ENCODE data around the gene MACROD1.

MACROD1 gene

DNA sequence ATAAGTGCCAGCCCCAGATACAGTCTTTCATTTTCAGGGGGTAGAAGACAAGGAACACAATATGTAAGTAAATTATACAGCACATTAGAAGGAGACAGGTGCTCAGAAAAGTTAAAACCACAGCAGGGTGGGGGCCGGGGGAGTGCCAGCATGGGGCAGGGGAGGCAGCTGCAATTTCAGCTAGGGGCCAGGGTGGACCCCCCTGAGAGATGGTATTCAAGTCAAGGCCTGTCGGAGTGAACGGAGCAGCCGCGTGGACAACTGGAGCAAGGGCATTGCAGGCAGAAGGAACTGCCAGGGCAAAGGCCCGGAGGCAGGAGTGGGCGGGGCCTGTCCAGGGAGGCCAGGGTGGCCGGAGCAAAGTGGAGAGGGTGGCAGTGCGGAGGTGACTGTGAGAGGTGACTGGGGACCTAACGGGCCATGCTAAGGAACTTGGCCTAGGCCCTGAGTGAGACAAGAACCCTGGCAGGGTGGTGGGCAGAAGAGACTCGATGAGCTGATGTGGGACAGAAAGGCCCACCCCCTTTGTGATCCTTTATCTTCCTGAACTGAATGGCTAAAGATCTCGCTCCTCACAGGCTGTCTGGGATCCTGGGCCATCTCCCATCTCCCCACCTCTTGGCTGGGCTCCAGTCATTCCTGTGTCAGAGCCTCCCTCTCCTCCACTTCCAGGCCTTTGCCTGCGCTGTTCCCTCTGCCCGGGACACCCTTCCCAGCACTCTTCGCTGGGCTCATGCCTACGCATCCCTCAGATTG is 152.6 kb downstream of the MACROD1 start:
- H3K4me1 ChIP-seq (ENCODE audit: control insufficient read depth, low read depth, low read length): no peaks in the 10 kb centered on the region
- H3K9ac ChIP-seq (ENCODE audit: low read length): no peak overlapping the region
- no peak overlapping the region for H3K4me3 ChIP-seq (ENCODE audit: low read length)
- no peaks in the 10 kb centered on the region for H3K36me3 ChIP-seq (ENCODE audit: control insufficient read depth, low read depth, low read length)
- no peak overlapping the region for H3K27ac ChIP-seq (ENCODE audit: low read length)
- H3K27me3 ChIP-seq (ENCODE audit: control insufficient read depth, insufficient read depth, low read length): peaks cover 51% of the 10 kb centered on the region
- H3K9me3 ChIP-seq (ENCODE audit: control insufficient read depth, low read depth, low read length): no peaks in the 10 kb centered on the region

DNA sequence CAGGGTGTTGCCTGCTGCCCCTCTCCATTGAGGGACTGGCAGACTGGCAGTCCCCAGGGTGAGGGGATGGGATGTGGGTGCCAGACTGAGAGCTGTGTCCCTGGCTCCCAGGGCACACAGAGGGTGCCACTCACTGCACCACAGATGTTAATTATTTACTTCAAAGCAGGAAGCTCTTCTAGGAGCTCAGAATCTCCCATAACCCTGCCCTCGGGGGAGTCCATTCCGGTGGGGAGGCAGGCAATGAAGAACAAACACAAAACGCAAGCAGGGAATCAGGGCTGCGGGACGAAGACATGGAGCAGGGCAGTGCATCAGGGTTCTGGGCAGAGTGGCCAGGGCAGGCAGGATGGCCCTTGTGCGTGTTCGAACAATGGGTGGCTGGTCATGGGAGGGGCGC is 154.5 kb downstream of the MACROD1 start:
- H3K4me3 ChIP-seq (ENCODE audit: low read length): no peak overlapping the region
- no peaks in the 10 kb centered on the region for H3K9me3 ChIP-seq (ENCODE audit: control insufficient read depth, low read depth, low read length)
- H3K4me1 ChIP-seq (ENCODE audit: control insufficient read depth, low read depth, low read length): no peaks in the 10 kb centered on the region
- H3K9ac ChIP-seq (ENCODE audit: low read length): no peak overlapping the region
- no peaks in the 10 kb centered on the region for H3K36me3 ChIP-seq (ENCODE audit: control insufficient read depth, low read depth, low read length)
- peaks cover 71% of the 10 kb centered on the region for H3K27me3 ChIP-seq (ENCODE audit: control insufficient read depth, insufficient read depth, low read length)
- H3K27ac ChIP-seq (ENCODE audit: low read length): no peak overlapping the region

DNA sequence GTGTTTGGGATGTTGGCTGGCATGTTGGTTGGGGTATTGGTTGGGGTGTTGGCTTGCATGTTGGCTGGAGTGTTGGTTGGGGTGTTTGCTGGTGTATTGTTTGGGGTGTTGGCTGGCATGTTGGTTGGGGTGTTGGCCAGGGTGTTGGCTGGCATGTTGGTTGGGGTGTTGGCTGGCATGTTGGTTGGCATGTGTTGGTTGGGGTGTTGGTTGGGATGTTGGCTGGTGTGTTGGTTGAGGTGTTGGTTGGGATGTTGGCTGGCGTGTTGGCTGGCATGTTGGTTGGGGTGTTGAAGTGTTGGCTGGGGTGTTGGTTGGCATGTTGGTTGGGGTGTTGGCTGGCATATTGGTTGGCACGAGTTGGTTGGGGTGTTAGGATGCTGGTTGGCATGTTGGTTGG is 155.1 kb downstream of the MACROD1 start:
- Histone ChIP-seq H3K9ac (ENCODE audit: low read length) (no peak overlapping the region), H3K36me3 (ENCODE audit: control insufficient read depth, low read depth, low read length) (no peaks in the 10 kb centered on the region), H3K27me3 (ENCODE audit: control insufficient read depth, insufficient read depth, low read length) (peaks cover 77% of the 10 kb centered on the region), H3K9me3 (ENCODE audit: control insufficient read depth, low read depth, low read length) (no peaks in the 10 kb centered on the region), H3K4me3 (ENCODE audit: low read length) (no peak overlapping the region), H3K27ac (ENCODE audit: low read length) (no peak overlapping the region), H3K4me1 (ENCODE audit: control insufficient read depth, low read depth, low read length) (no peaks in the 10 kb centered on the region)

DNA sequence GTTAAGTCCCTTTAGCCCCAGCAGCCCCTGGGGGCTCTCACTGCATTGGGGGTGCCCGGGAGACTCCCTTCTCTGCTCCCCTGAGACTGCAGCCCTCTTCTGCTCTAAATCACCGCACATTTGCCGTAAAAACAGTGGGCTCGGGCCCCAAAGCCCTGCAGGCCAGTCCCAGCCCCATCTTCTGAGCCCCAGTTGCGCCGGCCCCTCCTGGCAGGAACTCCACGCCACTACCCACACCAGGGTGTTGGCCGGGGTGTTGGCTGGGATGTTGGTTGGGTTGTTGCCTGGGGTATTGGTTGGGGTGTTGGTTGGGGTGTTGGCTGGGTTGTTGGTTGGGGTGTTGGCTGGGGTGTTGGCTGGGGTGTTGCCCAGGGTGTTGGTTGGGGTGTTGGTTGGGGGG is 156.2 kb downstream of the MACROD1 start:
- Histone ChIP-seq H3K27me3 (ENCODE audit: control insufficient read depth, insufficient read depth, low read length) (peaks cover 77% of the 10 kb centered on the region), H3K9me3 (ENCODE audit: control insufficient read depth, low read depth, low read length) (no peaks in the 10 kb centered on the region), H3K4me1 (ENCODE audit: control insufficient read depth, low read depth, low read length) (no peaks in the 10 kb centered on the region), H3K4me3 (ENCODE audit: low read length) (no peak overlapping the region), H3K27ac (ENCODE audit: low read length) (no peak overlapping the region), H3K9ac (ENCODE audit: low read length) (no peak overlapping the region), H3K36me3 (ENCODE audit: control insufficient read depth, low read depth, low read length) (no peaks in the 10 kb centered on the region)

DNA sequence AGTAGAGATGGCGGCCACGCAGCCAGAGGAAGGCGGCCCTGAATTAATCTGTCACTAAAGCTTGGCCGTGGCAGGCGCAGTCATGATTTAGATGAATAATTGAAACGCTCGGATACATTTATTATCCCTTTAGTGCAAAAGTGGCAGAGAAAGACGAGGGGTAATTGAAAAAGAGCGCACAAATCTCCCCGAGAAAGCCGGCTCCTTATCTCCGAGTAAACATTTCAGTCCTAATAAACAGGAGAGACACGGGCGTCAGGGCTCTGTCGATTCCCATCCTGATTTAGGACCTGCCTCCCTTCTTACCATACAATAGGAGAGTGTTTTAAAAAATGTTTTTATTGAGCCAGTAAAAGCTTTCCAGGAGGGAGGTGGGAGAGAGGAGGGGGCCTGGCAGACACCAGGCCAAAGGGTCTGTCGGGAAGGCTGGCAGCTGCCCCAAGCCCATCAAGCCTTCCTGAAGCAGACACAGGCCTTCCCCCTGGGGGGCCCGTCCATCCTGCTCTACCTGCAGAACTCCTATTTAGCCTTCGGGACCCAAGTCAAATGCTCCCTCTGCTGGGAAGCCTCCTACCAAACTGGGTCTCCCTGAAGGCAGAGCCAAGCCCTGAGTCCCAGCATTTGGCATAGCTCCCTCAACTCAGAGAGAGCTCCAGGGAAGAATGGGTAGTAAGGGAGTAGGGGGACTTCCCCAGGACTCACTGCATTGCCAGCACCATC is 156.8 kb downstream of the MACROD1 start:
- peaks cover 77% of the 10 kb centered on the region for H3K27me3 ChIP-seq (ENCODE audit: control insufficient read depth, insufficient read depth, low read length)
- H3K4me1 ChIP-seq (ENCODE audit: control insufficient read depth, low read depth, low read length): no peaks in the 10 kb centered on the region
- no peak overlapping the region for H3K9ac ChIP-seq (ENCODE audit: low read length)

DNA sequence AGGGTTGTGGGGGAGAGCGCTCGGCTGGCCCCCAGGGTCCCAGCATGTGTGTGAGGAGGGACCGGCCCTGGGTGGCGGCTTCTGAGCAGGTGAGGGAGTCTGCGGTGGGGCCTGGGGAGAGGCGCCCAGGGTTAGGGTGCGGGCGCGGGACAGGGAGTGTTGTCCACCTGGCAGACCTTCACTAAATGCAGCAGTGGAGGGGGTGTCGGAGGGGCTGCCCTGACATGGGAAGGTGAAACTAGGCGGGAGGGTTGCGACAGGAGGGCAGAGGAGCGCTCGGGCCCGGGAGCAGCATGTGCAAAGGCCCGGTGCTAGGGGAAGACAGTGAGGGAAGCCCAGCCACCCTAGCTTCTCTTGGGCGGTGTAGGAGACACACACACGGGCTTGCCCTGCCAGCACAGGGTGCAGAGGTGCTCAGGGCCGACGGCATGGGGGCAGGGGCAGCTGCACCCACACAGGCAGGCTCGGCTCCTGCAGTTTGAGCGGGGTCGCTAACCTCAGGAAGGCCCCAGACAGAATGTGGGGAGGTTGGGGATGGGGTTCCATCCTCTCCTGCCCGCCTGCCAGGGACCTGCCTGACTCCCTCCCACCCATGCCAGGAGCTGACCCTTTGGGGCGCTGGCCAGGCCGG is 157.5 kb downstream of the MACROD1 start:
- Histone ChIP-seq H3K9ac (ENCODE audit: low read length) (no peak overlapping the region), H3K27me3 (ENCODE audit: control insufficient read depth, insufficient read depth, low read length) (peaks cover 73% of the 10 kb centered on the region), H3K4me3 (ENCODE audit: low read length) (peak overlapping the region; percentile 47), H3K4me1 (ENCODE audit: control insufficient read depth, low read depth, low read length) (no peaks in the 10 kb centered on the region), H3K27ac (ENCODE audit: low read length) (no peak overlapping the region), H3K9me3 (ENCODE audit: control insufficient read depth, low read depth, low read length) (no peaks in the 10 kb centered on the region), H3K36me3 (ENCODE audit: control insufficient read depth, low read depth, low read length) (no peaks in the 10 kb centered on the region)

More for the DNA sequence above, 156.8 kb downstream of the MACROD1 start:
- Histone ChIP-seq H3K36me3 (ENCODE audit: control insufficient read depth, low read depth, low read length) (no peaks in the 10 kb centered on the region), H3K9me3 (ENCODE audit: control insufficient read depth, low read depth, low read length) (no peaks in the 10 kb centered on the region), H3K27ac (ENCODE audit: low read length) (no peak overlapping the region), H3K4me3 (ENCODE audit: low read length) (no peak overlapping the region)

DNA sequence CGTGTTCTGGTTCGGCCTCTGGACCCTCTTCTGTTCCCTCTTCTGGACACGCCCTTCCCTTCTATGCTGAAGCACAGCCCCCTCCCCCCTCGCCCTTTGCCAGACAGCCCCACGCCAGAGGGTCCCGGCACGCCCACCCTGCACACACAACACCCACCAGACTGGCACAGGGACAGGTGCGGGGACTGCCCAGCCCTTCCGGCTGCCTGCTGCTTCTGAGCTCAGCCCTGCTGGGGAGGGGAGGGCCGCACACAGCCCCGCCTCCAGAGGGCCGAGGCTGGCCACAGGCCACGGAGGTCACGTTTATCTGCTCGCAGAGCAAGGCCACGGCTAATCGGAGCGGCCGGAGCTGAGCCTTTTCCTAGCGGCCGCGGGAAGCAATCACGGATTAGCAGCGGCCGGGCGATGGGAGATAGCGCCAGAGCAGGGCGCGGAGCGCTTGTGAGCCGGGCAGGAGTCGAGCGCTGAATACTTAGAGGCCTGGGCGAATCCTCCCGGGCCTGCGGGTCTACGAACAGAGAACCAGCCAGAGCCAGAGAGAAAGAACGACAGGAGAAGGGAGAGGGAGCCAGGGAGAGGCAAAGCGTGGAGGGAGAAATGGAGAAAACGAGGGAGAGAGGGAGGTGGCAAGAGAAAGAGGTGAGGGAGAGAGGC is 158.2 kb downstream of the MACROD1 start:
- peak overlapping the region; percentile 47 for H3K4me3 ChIP-seq (ENCODE audit: low read length)
- H3K9ac ChIP-seq (ENCODE audit: low read length): no peak overlapping the region
- no peak overlapping the region for H3K27ac ChIP-seq (ENCODE audit: low read length)
- no peaks in the 10 kb centered on the region for H3K9me3 ChIP-seq (ENCODE audit: control insufficient read depth, low read depth, low read length)
- H3K36me3 ChIP-seq (ENCODE audit: control insufficient read depth, low read depth, low read length): no peaks in the 10 kb centered on the region
- no peaks in the 10 kb centered on the region for H3K4me1 ChIP-seq (ENCODE audit: control insufficient read depth, low read depth, low read length)
- peaks cover 74% of the 10 kb centered on the region for H3K27me3 ChIP-seq (ENCODE audit: control insufficient read depth, insufficient read depth, low read length)

DNA sequence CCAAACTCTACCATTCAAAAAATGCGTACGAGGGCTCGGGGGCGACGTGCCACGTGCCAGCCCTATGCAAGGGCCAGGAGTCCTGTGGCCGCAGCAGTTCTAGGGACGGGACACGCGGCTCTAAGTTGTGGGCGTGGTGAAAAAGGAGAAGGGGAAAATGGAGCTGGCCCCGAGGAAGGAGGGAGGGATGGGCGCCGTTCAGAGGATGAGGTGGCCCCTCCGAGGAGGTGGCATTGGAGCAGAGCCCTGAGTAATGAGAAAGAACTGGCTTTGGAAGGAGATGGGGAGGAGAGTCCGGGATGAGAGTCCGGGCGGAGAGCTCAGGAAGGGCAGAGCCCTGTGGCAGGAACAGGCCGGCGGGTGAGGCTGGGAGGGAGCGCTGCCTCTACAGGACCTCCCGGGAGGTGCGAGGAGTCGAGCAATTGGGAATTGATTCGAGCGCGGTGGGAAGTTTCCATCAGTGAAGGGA is 158.7 kb downstream of the MACROD1 start:
- H3K4me3 ChIP-seq (ENCODE audit: low read length): peak overlapping the region; percentile 47
- H3K9me3 ChIP-seq (ENCODE audit: control insufficient read depth, low read depth, low read length): no peaks in the 10 kb centered on the region
- H3K4me1 ChIP-seq (ENCODE audit: control insufficient read depth, low read depth, low read length): no peaks in the 10 kb centered on the region
- H3K9ac ChIP-seq (ENCODE audit: low read length): no peak overlapping the region
- no peak overlapping the region for H3K27ac ChIP-seq (ENCODE audit: low read length)
- no peaks in the 10 kb centered on the region for H3K36me3 ChIP-seq (ENCODE audit: control insufficient read depth, low read depth, low read length)
- peaks cover 74% of the 10 kb centered on the region for H3K27me3 ChIP-seq (ENCODE audit: control insufficient read depth, insufficient read depth, low read length)

DNA sequence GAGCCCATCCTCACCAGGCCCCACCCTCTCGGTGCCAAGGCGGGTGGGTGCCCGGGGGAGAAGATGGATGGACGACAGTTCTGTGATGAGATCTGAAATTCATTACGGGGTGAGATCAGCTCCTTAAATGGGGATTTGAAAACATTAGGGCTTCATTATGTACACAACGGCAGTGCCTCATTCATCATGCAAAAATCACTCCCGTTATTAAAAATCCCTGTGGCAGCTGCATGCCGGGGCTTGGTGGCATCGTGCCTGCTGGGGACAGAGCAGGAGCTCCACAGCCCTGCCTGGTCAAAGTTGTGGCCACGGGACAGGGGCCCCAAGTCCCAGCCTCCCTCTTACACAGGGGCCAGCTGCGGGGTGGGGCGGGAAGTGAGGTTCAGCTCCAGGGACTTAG is 159.5 kb downstream of the MACROD1 start:
- no peaks in the 10 kb centered on the region for H3K36me3 ChIP-seq (ENCODE audit: control insufficient read depth, low read depth, low read length)
- no peak overlapping the region for H3K9ac ChIP-seq (ENCODE audit: low read length)
- no peaks in the 10 kb centered on the region for H3K4me1 ChIP-seq (ENCODE audit: control insufficient read depth, low read depth, low read length)
- H3K9me3 ChIP-seq (ENCODE audit: control insufficient read depth, low read depth, low read length): no peaks in the 10 kb centered on the region
- H3K27ac ChIP-seq (ENCODE audit: low read length): no peak overlapping the region
- peaks cover 73% of the 10 kb centered on the region for H3K27me3 ChIP-seq (ENCODE audit: control insufficient read depth, insufficient read depth, low read length)
- no peak overlapping the region for H3K4me3 ChIP-seq (ENCODE audit: low read length)

DNA sequence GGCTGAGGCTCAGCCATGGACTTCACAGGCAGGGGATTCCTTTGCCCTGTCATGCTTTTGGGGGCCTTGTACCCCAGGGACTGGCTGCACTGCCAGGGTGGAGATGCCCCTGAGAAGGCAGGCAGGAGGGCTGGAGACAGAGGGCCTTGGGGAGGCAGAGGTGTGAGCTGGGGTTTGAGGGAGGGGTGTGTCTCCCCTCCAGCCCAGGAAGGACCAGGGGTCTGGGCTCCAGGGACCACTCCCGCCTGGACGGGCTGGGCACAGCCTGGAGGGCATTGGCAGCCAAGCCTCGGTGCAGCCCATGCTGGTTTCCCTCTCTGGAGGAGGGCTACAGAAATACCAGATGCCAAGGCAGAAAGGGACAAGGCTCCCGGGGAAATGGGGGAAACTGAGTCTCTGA is 160.2 kb downstream of the MACROD1 start:
- Histone ChIP-seq H3K4me3 (ENCODE audit: low read length) (no peak overlapping the region), H3K9ac (ENCODE audit: low read length) (no peak overlapping the region), H3K27ac (ENCODE audit: low read length) (no peak overlapping the region), H3K27me3 (ENCODE audit: control insufficient read depth, insufficient read depth, low read length) (peaks cover 77% of the 10 kb centered on the region), H3K36me3 (ENCODE audit: control insufficient read depth, low read depth, low read length) (no peaks in the 10 kb centered on the region), H3K4me1 (ENCODE audit: control insufficient read depth, low read depth, low read length) (no peaks in the 10 kb centered on the region), H3K9me3 (ENCODE audit: control insufficient read depth, low read depth, low read length) (no peaks in the 10 kb centered on the region)

DNA sequence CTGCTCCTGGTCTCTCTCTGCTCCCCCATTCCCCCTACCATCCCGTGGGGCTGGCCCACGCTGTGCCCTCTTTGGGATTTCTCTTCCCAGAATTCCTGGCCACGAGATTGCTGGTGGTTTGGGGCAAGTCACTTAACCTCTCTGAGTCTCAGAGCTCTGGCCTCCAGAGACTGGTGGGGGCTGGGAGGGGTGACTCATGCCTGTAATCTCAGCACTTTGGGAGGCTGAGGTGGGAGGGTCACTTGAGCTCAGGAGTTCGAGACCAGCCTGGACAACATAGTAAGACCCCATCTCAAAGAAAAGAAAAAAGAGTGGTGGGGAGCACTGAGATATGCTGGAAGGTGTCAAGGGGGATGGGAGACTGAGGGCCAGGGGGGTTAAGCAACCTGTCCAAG is 161.3 kb downstream of the MACROD1 start:
- Histone ChIP-seq H3K4me1 (ENCODE audit: control insufficient read depth, low read depth, low read length) (no peaks in the 10 kb centered on the region), H3K27me3 (ENCODE audit: control insufficient read depth, insufficient read depth, low read length) (peaks cover 79% of the 10 kb centered on the region), H3K27ac (ENCODE audit: low read length) (no peak overlapping the region), H3K4me3 (ENCODE audit: low read length) (no peak overlapping the region), H3K9ac (ENCODE audit: low read length) (no peak overlapping the region), H3K36me3 (ENCODE audit: control insufficient read depth, low read depth, low read length) (no peaks in the 10 kb centered on the region), H3K9me3 (ENCODE audit: control insufficient read depth, low read depth, low read length) (no peaks in the 10 kb centered on the region)

Measured in iPS-18a (cell line).